ENCODE results near the gene SBF2. TPM values are rescaled to one million over a fixed set of nuclear protein-coding genes. Genes with fewer than 3 reads are reported as not detected.
A peak's percentile ranks its signal among the peaks of the same experiment; 100 is the strongest.

The SBF2 gene
- total RNA-seq (1 to 10 TPM; 3.7 to 4.2 TPM), polyA plus RNA-seq (4.3 TPM)

- H3K4me1 Mint-ChIP-seq = peaks cover 27 to 49% (median 39%) of the 10 kb centered on the region in 3 donors
- CTCF ChIA-PET = interaction anchor here (0.9 to 1.4 kb wide), 4 partner anchors 9 to 15 kb away, joined by 3 to 4 read pairs (median 4); no protein-coding TSS in a partner anchor
- peak within 1 kb of the TSS; percentile 79 to 92 (median 85) for H3K4me3 Mint-ChIP-seq
These were observed at the start of gene SBF2 for GRCh38 chr11:10293423-10294289. TSS of gene SBF2 (minus strand) at chr11:10294219. CDS start at chr11:10294069, 150 bp downstream.

GRCh38 chr11:10338287-10338686, 44.3 kb upstream of the SBF2 start:
- no peak overlapping the region for H3K4me3 Mint-ChIP-seq
- peak overlapping the region in 2 of 8 donors; percentile 16 to 36 for H3K27ac Mint-ChIP-seq
- H3K9me3 Mint-ChIP-seq = no peaks in the 10 kb centered on the region
- no peaks in the 10 kb centered on the region for H3K4me1 ChIP-seq (ENCODE audit: insufficient read depth, low read length)
- H3K36me3 ChIP-seq (ENCODE audit: insufficient read depth, low read length) = no peaks in the 10 kb centered on the region
- no peak overlapping the region for H3K4me3 ChIP-seq (ENCODE audit: low read length)
- no peaks in the 10 kb centered on the region for H3K9me3 ChIP-seq (ENCODE audit: low read length)
- H3K27ac ChIP-seq (ENCODE audit: low read depth, low read length) = no peak overlapping the region
- ChIA-PET POLR2A (no interaction called here), CTCF (no interaction called here)
- H3K27me3 Mint-ChIP-seq = peaks cover 11 to 48% of the 10 kb centered on the region in 2 donors
- no peak for DNase-seq
- H3K27me3 ChIP-seq (ENCODE audit: insufficient read depth, low read length, poor library complexity, severe bottlenecking) = no peaks in the 10 kb centered on the region
- H3K36me3 Mint-ChIP-seq = no peaks in the 10 kb centered on the region
- no peaks in the 10 kb centered on the region for H3K4me1 Mint-ChIP-seq

More at GRCh38 chr11:10293423-10294289, at the start of gene SBF2:
- Histone ChIP-seq H3K4me3 (ENCODE audit: low read length) (peak within 1 kb of the TSS; percentile 71), H3K27me3 (ENCODE audit: insufficient read depth, low read length, poor library complexity, severe bottlenecking) (no peaks in the 10 kb centered on the region), H3K36me3 (ENCODE audit: insufficient read depth, low read length) (no peaks in the 10 kb centered on the region), H3K4me1 (ENCODE audit: insufficient read depth, low read length) (peaks cover 21% of the 10 kb centered on the region), H3K27ac (ENCODE audit: low read depth, low read length) (peak within 1 kb of the TSS; percentile 22), H3K9me3 (ENCODE audit: low read length) (no peaks in the 10 kb centered on the region)
- H3K27me3 Mint-ChIP-seq = peaks cover 13 to 30% of the 10 kb centered on the region in 2 donors
- POLR2A ChIA-PET = no interaction called here
- peaks cover 0 to 4% (median 3%) of the 10 kb centered on the region in 3 donors for H3K36me3 Mint-ChIP-seq
- H3K27ac Mint-ChIP-seq = peak within 1 kb of the TSS in 7 of 8 donors; percentile 49 to 77 (median 58)
- DNase-seq = peak; percentile 75 to 87 (median 76)
- no peaks in the 10 kb centered on the region for H3K9me3 Mint-ChIP-seq

- no peak overlapping the region for H3K27ac ChIP-seq (ENCODE audit: low read depth, low read length)
- no peak overlapping the region for H3K4me3 Mint-ChIP-seq
- H3K9me3 ChIP-seq (ENCODE audit: low read length) = no peaks in the 10 kb centered on the region
- no peaks in the 10 kb centered on the region for H3K36me3 Mint-ChIP-seq
- H3K27ac Mint-ChIP-seq = no peak overlapping the region
- peaks cover 18 to 34% of the 10 kb centered on the region in 2 donors for H3K27me3 Mint-ChIP-seq
- no peaks in the 10 kb centered on the region for H3K9me3 Mint-ChIP-seq
- ChIA-PET POLR2A (no interaction called here), CTCF (interaction anchor here (0.6 kb wide), 1 partner anchor 9 kb away, joined by 3 read pairs; no protein-coding TSS in a partner anchor)
- no peak overlapping the region for H3K4me3 ChIP-seq (ENCODE audit: low read length)
- DNase-seq = no peak
- no peaks in the 10 kb centered on the region for H3K4me1 ChIP-seq (ENCODE audit: insufficient read depth, low read length)
- H3K36me3 ChIP-seq (ENCODE audit: insufficient read depth, low read length) = no peaks in the 10 kb centered on the region
- no peaks in the 10 kb centered on the region for H3K4me1 Mint-ChIP-seq
- no peaks in the 10 kb centered on the region for H3K27me3 ChIP-seq (ENCODE audit: insufficient read depth, low read length, poor library complexity, severe bottlenecking)
These were observed 39.5 kb upstream of the SBF2 start for GRCh38 chr11:10333490-10333889.

GRCh38 chr11:10331548-10332289, 37.7 kb upstream of the SBF2 start:
- CTCF ChIA-PET = no interaction called here
- no peaks in the 10 kb centered on the region for H3K4me1 ChIP-seq (ENCODE audit: insufficient read depth, low read length)
- H3K27ac Mint-ChIP-seq = peak overlapping the region in 1 of 8 donors; percentile 47

GRCh38 chr11:10329935-10330334, 35.9 kb upstream of the SBF2 start:
- no peak overlapping the region for H3K4me3 ChIP-seq (ENCODE audit: low read length)
- H3K27me3 ChIP-seq (ENCODE audit: insufficient read depth, low read length, poor library complexity, severe bottlenecking) = no peaks in the 10 kb centered on the region
- Mint-ChIP-seq H3K27ac (no peak overlapping the region), H3K4me3 (no peak overlapping the region), H3K4me1 (no peaks in the 10 kb centered on the region), H3K9me3 (no peaks in the 10 kb centered on the region), H3K36me3 (no peaks in the 10 kb centered on the region), H3K27me3 (peaks cover 17 to 29% of the 10 kb centered on the region in 2 donors)
- no peaks in the 10 kb centered on the region for H3K4me1 ChIP-seq (ENCODE audit: insufficient read depth, low read length)
- no peaks in the 10 kb centered on the region for H3K36me3 ChIP-seq (ENCODE audit: insufficient read depth, low read length)
- no peak overlapping the region for H3K27ac ChIP-seq (ENCODE audit: low read depth, low read length)
- ChIA-PET POLR2A (no interaction called here), CTCF (no interaction called here)
- no peaks in the 10 kb centered on the region for H3K9me3 ChIP-seq (ENCODE audit: low read length)
- DNase-seq = no peak

More at GRCh38 chr11:10331548-10332289, 37.7 kb upstream of the SBF2 start:
- Histone ChIP-seq H3K4me3 (ENCODE audit: low read length) (no peak overlapping the region), H3K27me3 (ENCODE audit: insufficient read depth, low read length, poor library complexity, severe bottlenecking) (no peaks in the 10 kb centered on the region), H3K9me3 (ENCODE audit: low read length) (no peaks in the 10 kb centered on the region), H3K27ac (ENCODE audit: low read depth, low read length) (no peak overlapping the region), H3K36me3 (ENCODE audit: insufficient read depth, low read length) (no peaks in the 10 kb centered on the region)
- POLR2A ChIA-PET = no interaction called here
- Mint-ChIP-seq H3K4me1 (no peaks in the 10 kb centered on the region), H3K4me3 (no peak overlapping the region), H3K36me3 (no peaks in the 10 kb centered on the region), H3K9me3 (no peaks in the 10 kb centered on the region), H3K27me3 (peaks cover 17 to 28% of the 10 kb centered on the region in 2 donors)
- DNase-seq = no peak

- H3K4me1 Mint-ChIP-seq = no peaks in the 10 kb centered on the region
- H3K9me3 ChIP-seq (ENCODE audit: low read length) = no peaks in the 10 kb centered on the region
- no peaks in the 10 kb centered on the region for H3K9me3 Mint-ChIP-seq
- no peaks in the 10 kb centered on the region for H3K27me3 ChIP-seq (ENCODE audit: insufficient read depth, low read length, poor library complexity, severe bottlenecking)
- H3K27me3 Mint-ChIP-seq = peaks cover 20 to 28% of the 10 kb centered on the region in 2 donors
- H3K27ac ChIP-seq (ENCODE audit: low read depth, low read length) = no peak overlapping the region
- no peak overlapping the region for H3K4me3 ChIP-seq (ENCODE audit: low read length)
- DNase-seq = no peak
- no peak overlapping the region for H3K27ac Mint-ChIP-seq
- no peak overlapping the region for H3K4me3 Mint-ChIP-seq
- H3K4me1 ChIP-seq (ENCODE audit: insufficient read depth, low read length) = no peaks in the 10 kb centered on the region
- H3K36me3 ChIP-seq (ENCODE audit: insufficient read depth, low read length) = no peaks in the 10 kb centered on the region
- ChIA-PET CTCF (no interaction called here), POLR2A (no interaction called here)
- H3K36me3 Mint-ChIP-seq = no peaks in the 10 kb centered on the region
These were observed 35.3 kb upstream of the SBF2 start for GRCh38 chr11:10329356-10329755.

GRCh38 chr11:10328314-10329098, 34.5 kb upstream of the SBF2 start:
- Histone ChIP-seq H3K9me3 (ENCODE audit: low read length) (no peaks in the 10 kb centered on the region), H3K27me3 (ENCODE audit: insufficient read depth, low read length, poor library complexity, severe bottlenecking) (peaks cover 4% of the 10 kb centered on the region), H3K4me3 (ENCODE audit: low read length) (no peak overlapping the region), H3K27ac (ENCODE audit: low read depth, low read length) (no peak overlapping the region), H3K36me3 (ENCODE audit: insufficient read depth, low read length) (no peaks in the 10 kb centered on the region), H3K4me1 (ENCODE audit: insufficient read depth, low read length) (no peaks in the 10 kb centered on the region)
- H3K4me3 Mint-ChIP-seq = no peak overlapping the region
- no peaks in the 10 kb centered on the region for H3K36me3 Mint-ChIP-seq
- ChIA-PET POLR2A (no interaction called here), CTCF (no interaction called here)
- no peaks in the 10 kb centered on the region for H3K4me1 Mint-ChIP-seq
- no peak for DNase-seq
- peaks cover 20 to 27% of the 10 kb centered on the region in 2 donors for H3K27me3 Mint-ChIP-seq
- H3K27ac Mint-ChIP-seq = no peak overlapping the region
- H3K9me3 Mint-ChIP-seq = no peaks in the 10 kb centered on the region

Data from CD8-positive, alpha-beta memory T cell (primary cell).